ENCODE data around the gene OR2M3.

- TF ChIP-seq CREB1 (IDR thresholded peaks at IDR 0.05), result no peak
- TF ChIP-seq CTCF (IDR thresholded peaks at IDR 0.05; ENCODE audit: control extremely low read depth in 1 of 3, insufficient read depth in 1 of 3, low read depth in 1 of 3, low read length in 3 of 3), result no peak
- no peak for TF ChIP-seq POLR2A (IDR thresholded peaks at IDR 0.05; ENCODE audit: control extremely low read depth in 1 of 2, low read depth in 2 of 2, low read length in 2 of 2)
- no peak for TF ChIP-seq TBP (IDR thresholded peaks at IDR 0.05; ENCODE audit: low read depth, low read length)
- no peak for TF ChIP-seq EZH2 (IDR thresholded peaks at IDR 0.05; ENCODE audit: low read depth, low read length, severe bottlenecking)
- no peak for TF ChIP-seq USF2 (IDR thresholded peaks at IDR 0.05; ENCODE audit: low read length)
- TF ChIP-seq RFX5 (IDR thresholded peaks at IDR 0.05; ENCODE audit: borderline replicate concordance, low read depth, low read length), result no peak
- TF ChIP-seq KDM5A (IDR thresholded peaks at IDR 0.05; ENCODE audit: low read length), result no peak
Measured at GRCh38 chr1:248152056-248152827, 44.8 kb upstream of the OR2M3 start.
